Endothelial cell of umbilical vein (primary cell): ENCODE measurements around the gene DEFB123. TPM values are rescaled to one million over a fixed set of nuclear protein-coding genes. Genes with fewer than 3 reads are reported as not detected.

Source experiments
- BruUV-seq: library from RNA; stranded (reverse); fragments of 400-500 nt; replicated peaks from 2 replicates; lab custom pipeline; 2021; lab: Mats Ljungman, UMichigan
- CTCF ChIA-PET: fragments of 300-600, 350-600 bp; sonication (Branson Sonifier 250); formaldehyde crosslinking; loops from one replicate; lab custom pipeline; 2021; ENCODE audit warnings: antibody characterized with exemption, inconsistent platforms; lab: Charles Lee
- POLR2A ChIA-PET: fragments of 300-600, 350-600 bp; sonication (Branson Sonifier 250); formaldehyde crosslinking; loops from one replicate; lab custom pipeline; 2021; ENCODE audit warnings: antibody characterized with exemption, inconsistent platforms; lab: Charles Lee
- DNase-seq: peaks from one replicate; pipeline ENCODE4 v3.0.0-alpha.2; 2011; ENCODE audit warnings: low read depth, low spot score
- FAIRE-seq: peaks from 2 replicates; lab custom pipeline; 2011; peaks lifted over from hg19 to GRCh38; lab: Jason Lieb, UNC
- H2AFZ ChIP-seq: 2 replicates; pipeline ENCODE4 v1.6.0; 2012; ENCODE audit warnings: low read depth, low read length, control low read depth, inconsistent platforms
- H3K27ac ChIP-seq: 2 replicates; pipeline ENCODE4 v1.5.1; 2011; ENCODE audit warnings: low read depth, mild to moderate bottlenecking, control low read depth, low read length, moderate library complexity; ENCODE audit not compliant: insufficient read depth
- H3K27me3 ChIP-seq, 2 experiments: 2 replicates each; pipeline versions ENCODE4 v1.6.0 to v1.6.1; 2011; ENCODE audit warnings: low read length in 2 of 2, mixed read lengths in 1 of 2; ENCODE audit not compliant: control insufficient read depth in 2 of 2, insufficient read depth in 2 of 2
- H3K36me3 ChIP-seq, 2 experiments: 2 replicates in 1 of 2; 3 replicates in 1 of 2; pipeline ENCODE4 v1.5.1; 2011; ENCODE audit warnings: low read length in 2 of 2, mild to moderate bottlenecking in 1 of 2, moderate library complexity in 1 of 2; ENCODE audit not compliant: control insufficient read depth in 2 of 2, insufficient read depth in 2 of 2; ENCODE audit errors: extremely low read depth in 1 of 2
- H3K4me1 ChIP-seq: 3 replicates; pipeline ENCODE4 v1.5.1; 2011; ENCODE audit warnings: mild to moderate bottlenecking, low read length; ENCODE audit not compliant: control insufficient read depth, insufficient read depth; ENCODE audit errors: extremely low read depth
- H3K4me2 ChIP-seq: 2 replicates; pipeline ENCODE4 v1.6.1; 2011; ENCODE audit warnings: low read length, control low read depth, mixed read lengths; ENCODE audit not compliant: insufficient read depth
- H3K4me3 ChIP-seq, 3 experiments: fragments of 200-600 bp in 1 of 3; sonication (generic), shearing (Covaris generic) in 1 of 3; replicated peaks in 1 of 3; 2 replicates each; pipeline ENCODE4 v1.5.1; 2011 to 2016; ENCODE audit warnings: control low read depth in 3 of 3, low read length in 3 of 3, mild to moderate bottlenecking in 2 of 3, inconsistent platforms in 1 of 3, low read depth in 1 of 3, moderate library complexity in 1 of 3; ENCODE audit not compliant: insufficient read depth in 1 of 3
- H3K79me2 ChIP-seq: 2 replicates; pipeline ENCODE4 v1.6.0; 2012; ENCODE audit warnings: low read length, inconsistent platforms; ENCODE audit not compliant: control insufficient read depth, insufficient read depth
- H3K9ac ChIP-seq: replicated peaks from 2 replicates; pipeline ENCODE3; 2011; ENCODE audit warnings: low read length, control low read depth; ENCODE audit not compliant: insufficient read depth; ENCODE audit errors: extremely low read depth
- H3K9me1 ChIP-seq: replicated peaks from 3 replicates; pipeline ENCODE4 v1.6.0; 2011; ENCODE audit warnings: mild to moderate bottlenecking, low read length; ENCODE audit not compliant: control insufficient read depth, insufficient read depth; ENCODE audit errors: extremely low read depth
- H3K9me3 ChIP-seq: replicated peaks from 2 replicates; pipeline ENCODE4 v1.5.1; 2012; ENCODE audit warnings: low read length, inconsistent platforms; ENCODE audit not compliant: control insufficient read depth, insufficient read depth
- H4K20me1 ChIP-seq: replicated peaks from 2 replicates; pipeline ENCODE3; 2011; ENCODE audit warnings: mild to moderate bottlenecking, low read length; ENCODE audit not compliant: control insufficient read depth, insufficient read depth; ENCODE audit errors: extremely low read depth
- JUN ChIP-seq: IDR thresholded peaks from 2 replicates; pipeline ENCODE4 v1.6.1; 2011; ENCODE audit warnings: borderline replicate concordance, low read depth; ENCODE audit not compliant: insufficient read length, insufficient read depth
- POLR2A ChIP-seq: IDR thresholded peaks from 2 replicates; pipeline ENCODE4 v1.6.1; 2012; ENCODE audit warnings: low read depth, mild to moderate bottlenecking, control low read depth, low read length
- dilution Hi-C: fragments of 300-500 bp; cut with MboI; formaldehyde crosslinking; loops from one replicate; pipeline ENCODE4 v1.15.0; 2019; ENCODE audit warnings: low sequenced_read_pairs; ENCODE audit not compliant: extremely low pct_ligation_motif_present
- intact Hi-C: fragments of 100-400 bp; cut with micrococcal nuclease; formaldehyde crosslinking; loops from one replicate; pipeline ENCODE4 v1.10.0; 2022
- polyA plus RNA-seq, 4 experiments: library from polyadenylated mRNA; depleted of rRNA in 3 of 4; stranded (reverse) in 3 of 4; unstranded in 1 of 4; fragments of >200 nt; gene quantifications; 2 replicates each; pipeline versions ENCODE4 v1.2.1 to v1.2.3, GENCODE V29; 2011 to 2012; ENCODE audit warnings: missing spikeins in 1 of 4
- total RNA-seq: library from RNA; stranded (reverse); gene quantifications from 2 replicates; pipeline ENCODE4 v1.2.3, GENCODE V29; 2021
- TF ChIP-seq, protein P1 (sequence below): IDR thresholded peaks from 2 replicates; pipeline ENCODE4 v1.6.1; 2011; ENCODE audit not compliant: insufficient read depth, insufficient read length
- TF ChIP-seq, protein P2 (sequence below), 2 donors: IDR thresholded peaks; 1 replicate in 1 of 2; 2 replicates in 1 of 2; pipeline ENCODE4 v1.5.1; 2011; ENCODE audit warnings: low read length in 2 of 2, mild to moderate bottlenecking in 2 of 2, moderate library complexity in 2 of 2, control low read depth in 1 of 2, inconsistent platforms in 1 of 2, low read depth in 1 of 2; ENCODE audit not compliant: insufficient read depth in 1 of 2; ENCODE audit errors: extremely low read depth in 1 of 2

The DEFB123 gene
- total and polyA plus RNA-seq, 2 donors (not counting 3 experiments of a cell fraction or from before 2014, with no cell fraction given), result not detected

DNA sequence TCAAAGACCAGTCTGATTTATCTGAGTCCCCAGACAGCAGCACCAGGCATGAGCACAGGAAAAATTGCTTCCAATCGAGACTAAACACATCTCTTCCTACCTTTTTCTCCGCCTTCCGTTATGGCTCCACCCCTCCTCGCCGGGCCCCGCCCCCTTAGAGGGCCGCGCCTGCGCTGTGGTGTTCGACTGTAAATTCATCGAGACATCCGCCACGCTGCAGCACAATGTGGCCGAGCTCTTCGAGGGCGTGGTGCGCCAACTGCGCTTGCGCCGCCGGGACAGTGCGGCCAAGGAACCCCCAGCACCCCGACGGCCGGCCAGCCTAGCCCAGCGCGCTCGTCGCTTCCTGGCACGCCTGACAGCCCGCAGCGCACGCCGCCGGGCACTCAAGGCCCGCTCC is 43.6 kb downstream of the DEFB123 start:
- H3K9me1 ChIP-seq, result no peaks in the 10 kb centered on the region
- H3K27ac ChIP-seq, result no peak overlapping the region
- H3K9me3 ChIP-seq, result no peaks in the 10 kb centered on the region
- no peaks in the 10 kb centered on the region for H4K20me1 ChIP-seq
- no peak overlapping the region for H3K4me3 ChIP-seq
- H3K9ac ChIP-seq, result no peak overlapping the region
- DNase-seq (peak; percentile 36), FAIRE-seq (no peak)
- dilution Hi-C loops, result no loop called here
- H3K4me2 ChIP-seq, result no peak overlapping the region
- no TSS peak for BruUV-seq
- TF ChIP-seq, protein P1, sequence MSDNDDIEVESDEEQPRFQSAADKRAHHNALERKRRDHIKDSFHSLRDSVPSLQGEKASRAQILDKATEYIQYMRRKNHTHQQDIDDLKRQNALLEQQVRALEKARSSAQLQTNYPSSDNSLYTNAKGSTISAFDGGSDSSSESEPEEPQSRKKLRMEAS, result peak; percentile 14
- no peak for TF ChIP-seq POLR2A
- TF ChIP-seq, protein P2, sequence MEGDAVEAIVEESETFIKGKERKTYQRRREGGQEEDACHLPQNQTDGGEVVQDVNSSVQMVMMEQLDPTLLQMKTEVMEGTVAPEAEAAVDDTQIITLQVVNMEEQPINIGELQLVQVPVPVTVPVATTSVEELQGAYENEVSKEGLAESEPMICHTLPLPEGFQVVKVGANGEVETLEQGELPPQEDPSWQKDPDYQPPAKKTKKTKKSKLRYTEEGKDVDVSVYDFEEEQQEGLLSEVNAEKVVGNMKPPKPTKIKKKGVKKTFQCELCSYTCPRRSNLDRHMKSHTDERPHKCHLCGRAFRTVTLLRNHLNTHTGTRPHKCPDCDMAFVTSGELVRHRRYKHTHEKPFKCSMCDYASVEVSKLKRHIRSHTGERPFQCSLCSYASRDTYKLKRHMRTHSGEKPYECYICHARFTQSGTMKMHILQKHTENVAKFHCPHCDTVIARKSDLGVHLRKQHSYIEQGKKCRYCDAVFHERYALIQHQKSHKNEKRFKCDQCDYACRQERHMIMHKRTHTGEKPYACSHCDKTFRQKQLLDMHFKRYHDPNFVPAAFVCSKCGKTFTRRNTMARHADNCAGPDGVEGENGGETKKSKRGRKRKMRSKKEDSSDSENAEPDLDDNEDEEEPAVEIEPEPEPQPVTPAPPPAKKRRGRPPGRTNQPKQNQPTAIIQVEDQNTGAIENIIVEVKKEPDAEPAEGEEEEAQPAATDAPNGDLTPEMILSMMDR (IDR thresholded peaks at IDR 0.05; ENCODE audit: extremely low read depth in 1 of 2, insufficient read depth in 1 of 2, low read depth in 1 of 2, low read length in 2 of 2), result no peak
- no peak for TF ChIP-seq JUN
- peak overlapping the region; percentile 59 for H2AFZ ChIP-seq
- H3K36me3 ChIP-seq, result no peaks in the 10 kb centered on the region
- H3K4me1 ChIP-seq, result no peaks in the 10 kb centered on the region
- peaks cover 0 to 11% of the 10 kb centered on the region in 2 experiments for H3K27me3 ChIP-seq
- ChIA-PET CTCF (interaction anchor here (3.4 kb wide), 1 partner anchor 19 kb away, joined by 18 read pairs; no protein-coding TSS in a partner anchor), POLR2A (no interaction called here)
- no peaks in the 10 kb centered on the region for H3K79me2 ChIP-seq
- intact Hi-C loops, result loop anchor here (2.0 kb wide), 1 partner anchor 31 kb away; the partner anchor contains the start of gene HM13
